Body of pancreas (tissue), 4 donors: ENCODE data around the gene CEP85L.

Source experiments
- POLR2A ChIP-seq, 3 donors: fragments of 450-650 bp; IDR thresholded peaks; one replicate each; pipeline ENCODE4 v1.6.1; 2016; ENCODE audit warnings: antibody characterized with exemption in 3 of 3, mild to moderate bottlenecking in 2 of 3
- TF ChIP-seq, protein P1 (sequence below), 7 experiments: fragments of 450-650 bp in 4 of 7; fragments of 200-600 bp in 3 of 7; sonication (generic) in 3 of 7; IDR thresholded peaks; one replicate each; pipeline ENCODE4 v1.5.1; 2016 to 2019; ENCODE audit warnings: antibody characterized with exemption in 7 of 7

DNA sequence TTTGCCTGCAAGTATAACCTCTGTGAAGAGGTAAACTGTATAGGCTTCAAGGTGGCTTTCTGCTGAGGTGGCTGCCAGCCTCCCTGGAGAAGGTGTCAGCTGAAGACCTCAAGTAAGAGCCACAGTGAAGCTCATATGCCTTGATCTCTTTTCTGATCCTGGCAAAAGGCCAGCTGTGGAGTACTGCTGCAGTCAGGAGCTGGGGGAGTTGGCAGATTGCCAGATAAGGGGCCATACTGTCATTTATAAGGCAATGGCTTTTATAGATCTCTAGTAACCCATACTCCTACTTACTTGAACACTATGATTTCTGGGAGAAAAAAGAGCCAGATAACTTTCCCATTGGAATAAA lies 8.8 kb upstream of the CEP85L start:
- TF ChIP-seq, protein P1, sequence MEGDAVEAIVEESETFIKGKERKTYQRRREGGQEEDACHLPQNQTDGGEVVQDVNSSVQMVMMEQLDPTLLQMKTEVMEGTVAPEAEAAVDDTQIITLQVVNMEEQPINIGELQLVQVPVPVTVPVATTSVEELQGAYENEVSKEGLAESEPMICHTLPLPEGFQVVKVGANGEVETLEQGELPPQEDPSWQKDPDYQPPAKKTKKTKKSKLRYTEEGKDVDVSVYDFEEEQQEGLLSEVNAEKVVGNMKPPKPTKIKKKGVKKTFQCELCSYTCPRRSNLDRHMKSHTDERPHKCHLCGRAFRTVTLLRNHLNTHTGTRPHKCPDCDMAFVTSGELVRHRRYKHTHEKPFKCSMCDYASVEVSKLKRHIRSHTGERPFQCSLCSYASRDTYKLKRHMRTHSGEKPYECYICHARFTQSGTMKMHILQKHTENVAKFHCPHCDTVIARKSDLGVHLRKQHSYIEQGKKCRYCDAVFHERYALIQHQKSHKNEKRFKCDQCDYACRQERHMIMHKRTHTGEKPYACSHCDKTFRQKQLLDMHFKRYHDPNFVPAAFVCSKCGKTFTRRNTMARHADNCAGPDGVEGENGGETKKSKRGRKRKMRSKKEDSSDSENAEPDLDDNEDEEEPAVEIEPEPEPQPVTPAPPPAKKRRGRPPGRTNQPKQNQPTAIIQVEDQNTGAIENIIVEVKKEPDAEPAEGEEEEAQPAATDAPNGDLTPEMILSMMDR (IDR thresholded peaks at IDR 0.05): no peak
- no peak for TF ChIP-seq POLR2A (IDR thresholded peaks at IDR 0.05)
